IPS-11a (cell line): ENCODE data around the gene CDKN2B-AS1.
A peak's percentile ranks its signal among the peaks of the same experiment; 100 is the strongest.

Experiments
- H3K4me3 ChIP-seq: one replicate; pipeline ENCODE4 v1.5.1; 2013; ENCODE audit warnings: low read depth, low read length, control low read depth

CDKN2B-AS1 gene

GRCh38 chr9:21982391-21982790 lies 12.2 kb upstream of the CDKN2B-AS1 start:
- H3K4me3 ChIP-seq = no peak overlapping the region

- no peak overlapping the region for H3K4me3 ChIP-seq
Measured at GRCh38 chr9:21982861-21983560, 11.6 kb upstream of the CDKN2B-AS1 start.

- H3K4me3 ChIP-seq = no peak overlapping the region
Measured at GRCh38 chr9:21983561-21983935, 11.0 kb upstream of the CDKN2B-AS1 start.

GRCh38 chr9:21984101-21984500 lies 10.5 kb upstream of the CDKN2B-AS1 start:
- no peak overlapping the region for H3K4me3 ChIP-seq

- no peak overlapping the region for H3K4me3 ChIP-seq
Measured at GRCh38 chr9:21985964-21986667, 8.5 kb upstream of the CDKN2B-AS1 start.

- H3K4me3 ChIP-seq = no peak overlapping the region
Measured at GRCh38 chr9:21988056-21988990, 6.3 kb upstream of the CDKN2B-AS1 start.

- H3K4me3 ChIP-seq = no peak overlapping the region
Measured at GRCh38 chr9:21989440-21990189, 5.0 kb upstream of the CDKN2B-AS1 start.

GRCh38 chr9:21991072-21991959 lies 3.3 kb upstream of the CDKN2B-AS1 start:
- H3K4me3 ChIP-seq = no peak overlapping the region

- no peak overlapping the region for H3K4me3 ChIP-seq
Measured at GRCh38 chr9:21993007-21993406, 1.6 kb upstream of the CDKN2B-AS1 start.

GRCh38 chr9:21993893-21994555 lies 567 bp upstream of the CDKN2B-AS1 start, which contains the start of gene CDKN2A:
CDKN2A (minus strand) TSS chr9:21994392.
- peak within 1 kb of the TSS; percentile 67 for H3K4me3 ChIP-seq

GRCh38 chr9:21995006-21995665 lies 545 bp downstream of the CDKN2B-AS1 start:
- H3K4me3 ChIP-seq = peak overlapping the region; percentile 67

- peak overlapping the region; percentile 67 for H3K4me3 ChIP-seq
Measured at GRCh38 chr9:21995666-21996398, 1.2 kb downstream of the CDKN2B-AS1 start.

GRCh38 chr9:21996438-21996837 lies 1.8 kb downstream of the CDKN2B-AS1 start:
- no peak overlapping the region for H3K4me3 ChIP-seq

GRCh38 chr9:21996858-21997257 lies 2.3 kb downstream of the CDKN2B-AS1 start:
- H3K4me3 ChIP-seq = no peak overlapping the region

- no peak overlapping the region for H3K4me3 ChIP-seq
Measured at GRCh38 chr9:21997480-21997879, 2.9 kb downstream of the CDKN2B-AS1 start.

- H3K4me3 ChIP-seq = no peak overlapping the region
Measured at GRCh38 chr9:21998026-21998425, 3.4 kb downstream of the CDKN2B-AS1 start.

GRCh38 chr9:22002038-22002437 lies 7.4 kb downstream of the CDKN2B-AS1 start:
- H3K4me3 ChIP-seq = no peak overlapping the region
